H1 (cell line): Measurements from ENCODE around the gene SEPTIN2. TPM values are rescaled to one million over a fixed set of nuclear protein-coding genes. Genes with fewer than 3 reads are reported as not detected.

Experiments
- ATF2 ChIP-seq: IDR thresholded peaks from 2 replicates; pipeline ENCODE4 v1.6.1; 2012; ENCODE audit warnings: low read length, inconsistent platforms
- CTCF ChIP-seq, 3 experiments: IDR thresholded peaks; 1 replicate in 2 of 3; 2 replicates in 1 of 3; pipeline versions ENCODE4 v1.5.1 to v1.6.1; 2011; ENCODE audit warnings: low read length in 3 of 3, mild to moderate bottlenecking in 3 of 3, inconsistent platforms in 2 of 3, low read depth in 1 of 3, moderate library complexity in 1 of 3; ENCODE audit not compliant: insufficient read depth in 1 of 3; ENCODE audit errors: control extremely low read depth in 1 of 3
- EGR1 ChIP-seq: IDR thresholded peaks from 2 replicates; pipeline ENCODE4 v1.6.1; 2011; ENCODE audit warnings: low read depth, low read length, borderline replicate concordance
- SIX5 ChIP-seq: IDR thresholded peaks from 2 replicates; pipeline ENCODE4 v1.6.1; 2011; ENCODE audit warnings: mild to moderate bottlenecking, low read depth, low read length
- TEAD4 ChIP-seq: IDR thresholded peaks from 2 replicates; pipeline ENCODE4 v1.6.1; 2012; ENCODE audit warnings: low read depth, low read length, inconsistent platforms, mixed read lengths
- polyA plus RNA-seq, 7 experiments: library from polyadenylated mRNA; depleted of rRNA in 3 of 7; stranded (reverse) in 5 of 7; unstranded in 2 of 7; fragments of >200 nt in 5 of 7; fragments of 200-250 nt in 2 of 7; gene quantifications; 1 replicate in 5 of 7; 2 replicates in 1 of 7; 4 replicates in 1 of 7; pipeline versions ENCODE4 v1.2.1 to v1.2.3, GENCODE V29; 2011 to 2013; ENCODE audit warnings: missing spikeins in 2 of 7, mixed read lengths in 2 of 7
- total RNA-seq: library from RNA; stranded (reverse); fragmentation: NEBNext Ultra II Directional; extraction: Animal tissue kit (Norgen Biotek cat#: 25700); gene quantifications from 2 replicates; pipeline ENCODE4 v1.2.1, GENCODE V29; 2021
- TF ChIP-seq, protein P1 (sequence below): fragments of 300-600 bp; sonication (generic); IDR thresholded peaks from 2 replicates; pipeline ENCODE4 v1.7.1; 2012; ENCODE audit warnings: low read length, moderate library complexity, mild to moderate bottlenecking, inconsistent platforms; ENCODE audit not compliant: insufficient replicate concordance

Gene SEPTIN2
- total and polyA plus RNA-seq, 2 of the 8 experiments (the other 6 are each of a cell fraction or from before 2014, with no cell fraction given): 392 to 650 TPM

DNA sequence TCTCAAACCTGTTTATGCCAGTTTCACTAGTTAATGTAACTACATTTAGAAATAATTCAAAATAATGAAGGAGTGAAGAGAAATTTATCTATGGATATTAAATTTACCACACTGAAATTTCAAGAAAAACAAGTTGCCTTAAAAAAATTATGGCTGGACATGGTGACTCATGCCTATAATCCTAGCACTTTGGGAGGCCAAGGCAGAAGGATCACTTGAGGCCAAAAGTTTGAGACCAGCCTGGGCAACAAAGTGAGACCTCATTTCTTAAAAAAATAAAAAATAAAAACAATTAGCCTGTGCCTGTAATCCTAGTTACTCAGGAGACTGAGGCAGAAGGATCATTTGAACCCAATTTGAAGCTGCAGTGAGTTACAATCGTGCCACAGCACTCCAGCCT, 30.1 kb upstream of the SEPTIN2 start (continued):
- TF ChIP-seq, protein P1, sequence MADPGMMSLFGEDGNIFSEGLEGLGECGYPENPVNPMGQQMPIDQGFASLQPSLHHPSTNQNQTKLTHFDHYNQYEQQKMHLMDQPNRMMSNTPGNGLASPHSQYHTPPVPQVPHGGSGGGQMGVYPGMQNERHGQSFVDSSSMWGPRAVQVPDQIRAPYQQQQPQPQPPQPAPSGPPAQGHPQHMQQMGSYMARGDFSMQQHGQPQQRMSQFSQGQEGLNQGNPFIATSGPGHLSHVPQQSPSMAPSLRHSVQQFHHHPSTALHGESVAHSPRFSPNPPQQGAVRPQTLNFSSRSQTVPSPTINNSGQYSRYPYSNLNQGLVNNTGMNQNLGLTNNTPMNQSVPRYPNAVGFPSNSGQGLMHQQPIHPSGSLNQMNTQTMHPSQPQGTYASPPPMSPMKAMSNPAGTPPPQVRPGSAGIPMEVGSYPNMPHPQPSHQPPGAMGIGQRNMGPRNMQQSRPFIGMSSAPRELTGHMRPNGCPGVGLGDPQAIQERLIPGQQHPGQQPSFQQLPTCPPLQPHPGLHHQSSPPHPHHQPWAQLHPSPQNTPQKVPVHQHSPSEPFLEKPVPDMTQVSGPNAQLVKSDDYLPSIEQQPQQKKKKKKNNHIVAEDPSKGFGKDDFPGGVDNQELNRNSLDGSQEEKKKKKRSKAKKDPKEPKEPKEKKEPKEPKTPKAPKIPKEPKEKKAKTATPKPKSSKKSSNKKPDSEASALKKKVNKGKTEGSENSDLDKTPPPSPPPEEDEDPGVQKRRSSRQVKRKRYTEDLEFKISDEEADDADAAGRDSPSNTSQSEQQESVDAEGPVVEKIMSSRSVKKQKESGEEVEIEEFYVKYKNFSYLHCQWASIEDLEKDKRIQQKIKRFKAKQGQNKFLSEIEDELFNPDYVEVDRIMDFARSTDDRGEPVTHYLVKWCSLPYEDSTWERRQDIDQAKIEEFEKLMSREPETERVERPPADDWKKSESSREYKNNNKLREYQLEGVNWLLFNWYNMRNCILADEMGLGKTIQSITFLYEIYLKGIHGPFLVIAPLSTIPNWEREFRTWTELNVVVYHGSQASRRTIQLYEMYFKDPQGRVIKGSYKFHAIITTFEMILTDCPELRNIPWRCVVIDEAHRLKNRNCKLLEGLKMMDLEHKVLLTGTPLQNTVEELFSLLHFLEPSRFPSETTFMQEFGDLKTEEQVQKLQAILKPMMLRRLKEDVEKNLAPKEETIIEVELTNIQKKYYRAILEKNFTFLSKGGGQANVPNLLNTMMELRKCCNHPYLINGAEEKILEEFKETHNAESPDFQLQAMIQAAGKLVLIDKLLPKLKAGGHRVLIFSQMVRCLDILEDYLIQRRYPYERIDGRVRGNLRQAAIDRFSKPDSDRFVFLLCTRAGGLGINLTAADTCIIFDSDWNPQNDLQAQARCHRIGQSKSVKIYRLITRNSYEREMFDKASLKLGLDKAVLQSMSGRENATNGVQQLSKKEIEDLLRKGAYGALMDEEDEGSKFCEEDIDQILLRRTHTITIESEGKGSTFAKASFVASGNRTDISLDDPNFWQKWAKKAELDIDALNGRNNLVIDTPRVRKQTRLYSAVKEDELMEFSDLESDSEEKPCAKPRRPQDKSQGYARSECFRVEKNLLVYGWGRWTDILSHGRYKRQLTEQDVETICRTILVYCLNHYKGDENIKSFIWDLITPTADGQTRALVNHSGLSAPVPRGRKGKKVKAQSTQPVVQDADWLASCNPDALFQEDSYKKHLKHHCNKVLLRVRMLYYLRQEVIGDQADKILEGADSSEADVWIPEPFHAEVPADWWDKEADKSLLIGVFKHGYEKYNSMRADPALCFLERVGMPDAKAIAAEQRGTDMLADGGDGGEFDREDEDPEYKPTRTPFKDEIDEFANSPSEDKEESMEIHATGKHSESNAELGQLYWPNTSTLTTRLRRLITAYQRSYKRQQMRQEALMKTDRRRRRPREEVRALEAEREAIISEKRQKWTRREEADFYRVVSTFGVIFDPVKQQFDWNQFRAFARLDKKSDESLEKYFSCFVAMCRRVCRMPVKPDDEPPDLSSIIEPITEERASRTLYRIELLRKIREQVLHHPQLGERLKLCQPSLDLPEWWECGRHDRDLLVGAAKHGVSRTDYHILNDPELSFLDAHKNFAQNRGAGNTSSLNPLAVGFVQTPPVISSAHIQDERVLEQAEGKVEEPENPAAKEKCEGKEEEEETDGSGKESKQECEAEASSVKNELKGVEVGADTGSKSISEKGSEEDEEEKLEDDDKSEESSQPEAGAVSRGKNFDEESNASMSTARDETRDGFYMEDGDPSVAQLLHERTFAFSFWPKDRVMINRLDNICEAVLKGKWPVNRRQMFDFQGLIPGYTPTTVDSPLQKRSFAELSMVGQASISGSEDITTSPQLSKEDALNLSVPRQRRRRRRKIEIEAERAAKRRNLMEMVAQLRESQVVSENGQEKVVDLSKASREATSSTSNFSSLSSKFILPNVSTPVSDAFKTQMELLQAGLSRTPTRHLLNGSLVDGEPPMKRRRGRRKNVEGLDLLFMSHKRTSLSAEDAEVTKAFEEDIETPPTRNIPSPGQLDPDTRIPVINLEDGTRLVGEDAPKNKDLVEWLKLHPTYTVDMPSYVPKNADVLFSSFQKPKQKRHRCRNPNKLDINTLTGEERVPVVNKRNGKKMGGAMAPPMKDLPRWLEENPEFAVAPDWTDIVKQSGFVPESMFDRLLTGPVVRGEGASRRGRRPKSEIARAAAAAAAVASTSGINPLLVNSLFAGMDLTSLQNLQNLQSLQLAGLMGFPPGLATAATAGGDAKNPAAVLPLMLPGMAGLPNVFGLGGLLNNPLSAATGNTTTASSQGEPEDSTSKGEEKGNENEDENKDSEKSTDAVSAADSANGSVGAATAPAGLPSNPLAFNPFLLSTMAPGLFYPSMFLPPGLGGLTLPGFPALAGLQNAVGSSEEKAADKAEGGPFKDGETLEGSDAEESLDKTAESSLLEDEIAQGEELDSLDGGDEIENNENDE: no peak
- TF ChIP-seq CTCF (IDR thresholded peaks at IDR 0.05; ENCODE audit: control extremely low read depth in 1 of 3, insufficient read depth in 1 of 3, low read depth in 1 of 3, low read length in 3 of 3) (no peak), TEAD4 (no peak), EGR1 (no peak), ATF2 (no peak), SIX5 (no peak)
